ENCODE measurements around the gene RFESD.
"Not testable (repeated sequence)": the region's sequence is repeated elsewhere in the genome, so short reads cannot be mapped to it uniquely, and the experiment has no call there.

Gene RFESD

GRCh38 chr5:95667061-95667618 is 20.6 kb downstream of the RFESD start:
- no peak for DNase-seq (ENCODE audit: low spot score)

GRCh38 chr5:95667678-95668077 is 21.1 kb downstream of the RFESD start:
- no peak for DNase-seq (ENCODE audit: low spot score)

- no peak for DNase-seq (ENCODE audit: low spot score)
These were observed 21.6 kb downstream of the RFESD start for GRCh38 chr5:95668216-95668615.

GRCh38 chr5:95668728-95669127 is 22.2 kb downstream of the RFESD start:
- DNase-seq (ENCODE audit: low spot score) = no peak

GRCh38 chr5:95669540-95669939 is 23.0 kb downstream of the RFESD start:
- DNase-seq (ENCODE audit: low spot score) = no peak

- DNase-seq (ENCODE audit: low spot score) = no peak
These were observed 23.4 kb downstream of the RFESD start for GRCh38 chr5:95669985-95670384.

- DNase-seq (ENCODE audit: low spot score) = no peak
These were observed 24.0 kb downstream of the RFESD start for GRCh38 chr5:95670568-95670967.

GRCh38 chr5:95671826-95672225 is 25.2 kb downstream of the RFESD start:
- no peak for DNase-seq (ENCODE audit: low spot score)

- DNase-seq (ENCODE audit: low spot score) = no peak
These were observed 26.1 kb downstream of the RFESD start for GRCh38 chr5:95672641-95673040.

- no peak for DNase-seq (ENCODE audit: low spot score)
These were observed 26.5 kb downstream of the RFESD start for GRCh38 chr5:95673081-95673480.

- DNase-seq (ENCODE audit: low spot score) = no peak
These were observed 36.3 kb downstream of the RFESD start, which contains the start of gene SPATA9 for GRCh38 chr5:95682891-95683290. TSS of gene SPATA9 (minus strand) at chr5:95682991. CDS start at chr5:95682854, 137 bp downstream.

GRCh38 chr5:95684361-95684760 is 37.8 kb downstream of the RFESD start:
- no peak for DNase-seq (ENCODE audit: low spot score)

GRCh38 chr5:95686651-95687050 is 40.1 kb downstream of the RFESD start:
- no peak for DNase-seq (ENCODE audit: low spot score)

- no peak for DNase-seq (ENCODE audit: low spot score)
These were observed 43.1 kb downstream of the RFESD start for GRCh38 chr5:95689680-95690079.

- no peak for DNase-seq (ENCODE audit: low spot score)
These were observed 43.8 kb downstream of the RFESD start for GRCh38 chr5:95690333-95690732.

GRCh38 chr5:95697781-95698681 is 51.5 kb downstream of the RFESD start:
- no peak for DNase-seq (ENCODE audit: low spot score)

GRCh38 chr5:95699337-95699736 is 52.8 kb downstream of the RFESD start:
- no peak for DNase-seq (ENCODE audit: low spot score)

- no peak for DNase-seq (ENCODE audit: low spot score)
These were observed 54.5 kb downstream of the RFESD start for GRCh38 chr5:95701074-95701473.

GRCh38 chr5:95704150-95704549 is 57.6 kb downstream of the RFESD start:
- no peak for DNase-seq (ENCODE audit: low spot score)

- not testable (repeated sequence) for DNase-seq (ENCODE audit: low spot score)
These were observed 59.6 kb downstream of the RFESD start for GRCh38 chr5:95706196-95706595.

- no peak for DNase-seq (ENCODE audit: low spot score)
These were observed 60.5 kb downstream of the RFESD start for GRCh38 chr5:95707055-95707454.

Measured in activated CD4-positive, alpha-beta T cell treated with anti-CD3 and anti-CD28 coated beads, Interleukin-2, Interleukin-4, amounts not matched to agents 100 ng/mL and 50 ng/mL, durations not matched to agents 16 hours and 8 hours (primary cell).